KMS-11 (cell line): ENCODE measurements around the gene NINJ2.

ENCODE experiments used
- H2AFZ ChIP-seq: fragments of 200-600 bp; sonication (generic); 2 replicates; pipeline ENCODE4 v1.6.1; 2016; ENCODE audit warnings: antibody characterized with exemption, mixed run types, low read depth
- H3K27ac ChIP-seq: fragments of 200-600 bp; sonication (generic); 2 replicates; pipeline ENCODE4 v1.6.1; 2016; ENCODE audit warnings: mild to moderate bottlenecking, mixed run types
- H3K27me3 ChIP-seq: fragments of 200-600 bp; sonication (generic); 2 replicates; pipeline ENCODE4 v1.6.1; 2017; ENCODE audit warnings: mild to moderate bottlenecking, low read depth, mixed run types, moderate library complexity; ENCODE audit not compliant: insufficient read depth
- H3K36me3 ChIP-seq: fragments of 200-600 bp; sonication (generic); 2 replicates; pipeline ENCODE4 v1.6.1; 2017; ENCODE audit warnings: mild to moderate bottlenecking, mixed run types; ENCODE audit not compliant: insufficient read depth
- H3K4me1 ChIP-seq: fragments of 200-600 bp; sonication (generic); 2 replicates; pipeline ENCODE4 v1.6.1; 2016; ENCODE audit warnings: mild to moderate bottlenecking, low read depth, mixed run types; ENCODE audit not compliant: poor library complexity, severe bottlenecking
- H3K4me2 ChIP-seq: fragments of 200-600 bp; sonication (generic); 2 replicates; pipeline ENCODE4 v1.7.0; 2016; ENCODE audit warnings: mild to moderate bottlenecking, mixed run types
- H3K4me3 ChIP-seq: fragments of 200-600 bp; sonication (generic); IDR thresholded peaks from 2 replicates; pipeline ENCODE4 v1.6.1; 2017; ENCODE audit warnings: low read depth, low read length, mixed read lengths; ENCODE audit not compliant: insufficient read depth
- H3K79me2 ChIP-seq: fragments of 200-600 bp; sonication (generic); 2 replicates; pipeline ENCODE4 v1.6.1; 2016; ENCODE audit warnings: low read depth, mixed run types; ENCODE audit not compliant: insufficient read depth
- H3K9ac ChIP-seq: fragments of 200-600 bp; sonication (generic); 2 replicates; pipeline ENCODE4 v1.6.1; 2016; ENCODE audit warnings: mild to moderate bottlenecking, mixed run types
- H4K20me1 ChIP-seq: fragments of 200-600 bp; sonication (generic); 2 replicates; pipeline ENCODE4 v1.6.1; 2016; ENCODE audit warnings: mild to moderate bottlenecking, mixed run types; ENCODE audit not compliant: insufficient read depth
- CTCF ChIP-seq: fragments of 200-600 bp; sonication (generic); conservative IDR thresholded peaks from 2 replicates; pipeline ENCODE4 v1.6.1; 2017; ENCODE audit warnings: low read depth, mild to moderate bottlenecking, antibody characterized with exemption, low read length, moderate library complexity, mixed read lengths

Gene NINJ2

DNA sequence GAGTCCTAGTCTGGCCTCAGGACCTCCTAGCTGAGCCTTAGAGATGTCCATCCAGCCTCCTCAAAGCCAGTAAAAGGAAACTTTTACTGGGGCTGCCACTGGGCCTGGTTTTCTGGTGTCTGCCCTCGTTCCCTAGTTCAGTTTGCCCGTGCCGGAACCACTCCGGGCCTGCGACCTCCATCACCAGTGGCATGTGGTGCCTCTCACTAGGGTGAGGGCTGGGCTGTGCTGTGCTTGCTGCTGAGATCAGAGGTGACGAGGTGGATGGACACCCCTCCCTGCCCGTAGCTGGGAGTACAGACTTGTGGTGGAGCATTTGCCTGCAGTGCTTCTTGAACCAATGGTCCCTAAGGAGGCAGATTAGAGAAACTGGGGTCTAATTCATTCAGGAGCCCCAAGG is 127.8 kb downstream of the NINJ2 start:
- H3K36me3 ChIP-seq: no peaks in the 10 kb centered on the region
- H3K27me3 ChIP-seq: no peaks in the 10 kb centered on the region
- no peak overlapping the region for H2AFZ ChIP-seq
- no peaks in the 10 kb centered on the region for H4K20me1 ChIP-seq
- no peaks in the 10 kb centered on the region for H3K79me2 ChIP-seq
- no peak overlapping the region for H3K4me2 ChIP-seq
- H3K4me1 ChIP-seq: no peaks in the 10 kb centered on the region
- no peak overlapping the region for H3K9ac ChIP-seq
- no peak overlapping the region for H3K27ac ChIP-seq
- no peak for TF ChIP-seq CTCF
- no peak overlapping the region for H3K4me3 ChIP-seq

GRCh38 chr12:534216-534615 is 129.0 kb downstream of the NINJ2 start:
- Histone ChIP-seq H3K4me2 (no peak overlapping the region), H3K27me3 (no peaks in the 10 kb centered on the region), H2AFZ (no peak overlapping the region), H3K4me3 (no peak overlapping the region), H3K79me2 (no peaks in the 10 kb centered on the region), H3K36me3 (no peaks in the 10 kb centered on the region), H3K27ac (no peak overlapping the region), H4K20me1 (no peaks in the 10 kb centered on the region), H3K4me1 (no peaks in the 10 kb centered on the region), H3K9ac (no peak overlapping the region)
- no peak for TF ChIP-seq CTCF

- H3K27ac ChIP-seq: no peak overlapping the region
- no peak overlapping the region for H3K4me2 ChIP-seq
- H3K4me1 ChIP-seq: no peaks in the 10 kb centered on the region
- no peak overlapping the region for H3K9ac ChIP-seq
- H3K36me3 ChIP-seq: no peaks in the 10 kb centered on the region
- H3K79me2 ChIP-seq: no peaks in the 10 kb centered on the region
- H4K20me1 ChIP-seq: no peaks in the 10 kb centered on the region
- H3K4me3 ChIP-seq: no peak overlapping the region
- no peaks in the 10 kb centered on the region for H3K27me3 ChIP-seq
- no peak overlapping the region for H2AFZ ChIP-seq
- no peak for TF ChIP-seq CTCF
Observed at GRCh38 chr12:533718-534117, 129.5 kb downstream of the NINJ2 start.

DNA sequence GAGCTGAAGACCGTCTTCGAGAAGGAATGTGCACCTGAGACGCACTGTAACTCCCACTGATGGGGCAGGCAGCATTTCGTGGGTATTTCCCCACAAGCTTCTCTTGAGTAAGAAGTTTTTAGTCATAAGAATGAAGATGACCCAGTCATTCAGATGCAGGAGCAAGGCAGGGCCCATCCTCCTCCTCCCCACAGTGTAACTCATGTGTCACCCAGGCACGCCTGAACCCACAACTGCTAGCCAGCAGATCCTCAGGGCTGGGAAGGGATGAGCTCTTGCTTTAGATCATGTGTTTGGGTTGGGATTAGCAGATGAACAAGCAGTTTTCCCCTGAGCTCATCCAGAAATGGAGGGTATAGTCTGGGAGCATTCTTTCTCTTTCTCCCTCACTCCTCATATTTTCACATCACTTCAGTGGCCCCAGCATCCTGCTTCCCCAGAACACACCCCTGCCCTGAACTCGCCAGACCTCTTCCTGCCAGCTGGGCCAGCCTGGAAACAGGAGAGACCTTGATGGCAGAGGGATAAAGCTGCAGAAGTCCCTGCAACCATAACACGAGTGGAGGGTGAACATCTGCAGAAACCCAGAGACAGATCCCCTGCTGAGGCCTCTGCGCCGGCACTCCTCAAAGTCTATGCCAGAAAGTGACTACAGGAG is 130.2 kb downstream of the NINJ2 start:
- Histone ChIP-seq H2AFZ (no peak overlapping the region), H4K20me1 (no peaks in the 10 kb centered on the region), H3K4me1 (no peaks in the 10 kb centered on the region), H3K36me3 (no peaks in the 10 kb centered on the region), H3K4me3 (no peak overlapping the region), H3K27me3 (no peaks in the 10 kb centered on the region), H3K27ac (no peak overlapping the region), H3K9ac (no peak overlapping the region), H3K79me2 (no peaks in the 10 kb centered on the region), H3K4me2 (no peak overlapping the region)
- TF ChIP-seq CTCF: no peak
